ENCODE results near the gene ALKBH7. TPM values are rescaled to one million over a fixed set of nuclear protein-coding genes. Genes with fewer than 3 reads are reported as not detected.

Gene ALKBH7
- polyA plus RNA-seq, 1 of the 3 experiments (the other 2 are of a cell fraction) = 46.0 TPM

DNA sequence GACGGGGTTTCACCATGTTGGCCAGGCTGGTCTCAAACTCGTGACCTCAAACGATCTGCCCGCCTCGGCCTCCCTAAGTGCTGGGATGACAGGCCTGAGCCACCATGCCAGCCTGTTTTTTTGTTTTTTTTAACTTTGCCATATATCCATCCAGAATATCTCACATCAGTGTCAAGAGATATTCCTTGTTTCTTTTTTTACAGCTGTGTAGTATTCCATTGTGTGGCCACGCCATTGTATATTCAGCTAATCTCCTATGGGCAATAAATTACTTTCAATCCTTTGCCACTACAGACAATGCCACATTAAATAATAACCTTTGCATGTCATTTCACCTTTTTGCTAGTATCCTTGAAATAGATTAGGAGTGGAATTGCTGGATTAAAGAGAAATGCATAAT, 36.8 kb downstream of the ALKBH7 start:
- 94% methylated on average over 6 of the region's 6 CpGs for WGBS (ENCODE audit: low lambda C conversion rate)
- Histone ChIP-seq H3K27ac (ENCODE audit: low read depth in 2 of 2, low read length in 1 of 2) (no peak overlapping the region), H3K9ac (no peak overlapping the region), H3K27me3 (ENCODE audit: insufficient read depth) (no peaks in the 10 kb centered on the region), H3K36me3 (replicated peaks in 1 of 2; ENCODE audit: control insufficient read depth in 1 of 2, insufficient read depth in 2 of 2, low read length in 1 of 2) (peaks cover 0 to 5% of the 10 kb centered on the region in 2 experiments), H3K4me2 (no peak overlapping the region), H4K20me1 (ENCODE audit: insufficient read depth) (no peaks in the 10 kb centered on the region), H3K9me2 (no peaks in the 10 kb centered on the region), H3K4me1 (ENCODE audit: control insufficient read depth in 1 of 2, insufficient read depth in 2 of 2, low read depth in 1 of 2, low read length in 1 of 2) (no peaks in the 10 kb centered on the region), H3K79me2 (ENCODE audit: insufficient read depth) (no peaks in the 10 kb centered on the region), H3F3A (replicated peaks; ENCODE audit: insufficient read depth) (no peaks in the 10 kb centered on the region), H3K9me3 (no peaks in the 10 kb centered on the region), H3K4me3 (ENCODE audit: low read depth in 2 of 2, low read length in 1 of 2) (no peak overlapping the region), H2AFZ (ENCODE audit: low read depth) (no peak overlapping the region)
- ChIA-PET POLR2A (no interaction called here), CTCF (no interaction called here)
- DNase-seq = no peak
- no peak for TF ChIP-seq MEF2A (IDR thresholded peaks at IDR 0.05; ENCODE audit: borderline replicate concordance, low read depth)
- no peak for TF ChIP-seq JUND (IDR thresholded peaks at IDR 0.05)
- TF ChIP-seq, protein P1, sequence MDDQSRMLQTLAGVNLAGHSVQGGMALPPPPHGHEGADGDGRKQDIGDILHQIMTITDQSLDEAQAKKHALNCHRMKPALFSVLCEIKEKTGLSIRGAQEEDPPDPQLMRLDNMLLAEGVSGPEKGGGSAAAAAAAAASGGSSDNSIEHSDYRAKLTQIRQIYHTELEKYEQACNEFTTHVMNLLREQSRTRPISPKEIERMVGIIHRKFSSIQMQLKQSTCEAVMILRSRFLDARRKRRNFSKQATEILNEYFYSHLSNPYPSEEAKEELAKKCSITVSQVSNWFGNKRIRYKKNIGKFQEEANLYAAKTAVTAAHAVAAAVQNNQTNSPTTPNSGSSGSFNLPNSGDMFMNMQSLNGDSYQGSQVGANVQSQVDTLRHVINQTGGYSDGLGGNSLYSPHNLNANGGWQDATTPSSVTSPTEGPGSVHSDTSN (IDR thresholded peaks at IDR 0.05) = no peak
- TF ChIP-seq RFX5 (IDR thresholded peaks at IDR 0.05; ENCODE audit: low read length) = no peak
- no peak for TF ChIP-seq FOXM1 (IDR thresholded peaks at IDR 0.05; ENCODE audit: low read depth)
- TF ChIP-seq MXI1 (IDR thresholded peaks at IDR 0.05; ENCODE audit: low read depth, low read length) = no peak
- TF ChIP-seq NRF1 (IDR thresholded peaks at IDR 0.05; ENCODE audit: low read depth, low read length) = no peak
- TF ChIP-seq RAD21 (IDR thresholded peaks at IDR 0.05; ENCODE audit: low read length) = no peak
- TF ChIP-seq YY1 (IDR thresholded peaks at IDR 0.05; ENCODE audit: low read depth) = no peak
- TF ChIP-seq CHD2 (IDR thresholded peaks at IDR 0.05; ENCODE audit: low read length, partially characterized antibody) = no peak
- no peak for TF ChIP-seq TEAD4 (IDR thresholded peaks at IDR 0.05; ENCODE audit: borderline replicate concordance, insufficient read depth)
- TF ChIP-seq, protein P2, sequence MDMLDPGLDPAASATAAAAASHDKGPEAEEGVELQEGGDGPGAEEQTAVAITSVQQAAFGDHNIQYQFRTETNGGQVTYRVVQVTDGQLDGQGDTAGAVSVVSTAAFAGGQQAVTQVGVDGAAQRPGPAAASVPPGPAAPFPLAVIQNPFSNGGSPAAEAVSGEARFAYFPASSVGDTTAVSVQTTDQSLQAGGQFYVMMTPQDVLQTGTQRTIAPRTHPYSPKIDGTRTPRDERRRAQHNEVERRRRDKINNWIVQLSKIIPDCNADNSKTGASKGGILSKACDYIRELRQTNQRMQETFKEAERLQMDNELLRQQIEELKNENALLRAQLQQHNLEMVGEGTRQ (IDR thresholded peaks at IDR 0.05; ENCODE audit: borderline replicate concordance, low read depth, low read length) = no peak
- no peak for TF ChIP-seq ELF1 (IDR thresholded peaks at IDR 0.05)

DNA sequence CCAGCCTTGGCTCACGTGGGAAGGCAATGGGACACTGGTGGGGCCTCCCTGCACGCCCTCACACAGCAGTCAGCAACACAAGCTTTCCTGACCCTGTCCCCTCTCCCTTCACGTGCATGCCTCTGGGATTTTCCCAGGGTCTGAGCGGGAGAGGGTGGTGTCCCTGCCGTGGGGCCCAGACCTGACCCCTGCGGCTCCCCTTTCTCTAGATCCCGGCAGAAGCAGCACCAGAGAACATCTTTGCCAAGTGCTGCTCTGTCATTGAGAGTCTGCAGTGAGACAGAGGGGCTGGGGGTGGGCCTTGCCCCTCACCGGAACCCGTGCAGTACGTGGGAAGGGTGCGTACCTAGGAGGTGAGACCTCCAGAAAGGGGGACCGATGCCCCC, 39.5 kb downstream of the ALKBH7 start:
- Histone ChIP-seq H3K9me2 (no peaks in the 10 kb centered on the region), H3K4me1 (ENCODE audit: control insufficient read depth in 1 of 2, insufficient read depth in 2 of 2, low read depth in 1 of 2, low read length in 1 of 2) (no peaks in the 10 kb centered on the region), H3K4me2 (no peak overlapping the region), H3K27ac (ENCODE audit: low read depth in 2 of 2, low read length in 1 of 2) (no peak overlapping the region), H4K20me1 (ENCODE audit: insufficient read depth) (no peaks in the 10 kb centered on the region), H3K27me3 (ENCODE audit: insufficient read depth) (no peaks in the 10 kb centered on the region), H2AFZ (ENCODE audit: low read depth) (no peak overlapping the region), H3K9ac (no peak overlapping the region), H3K9me3 (no peaks in the 10 kb centered on the region), H3K36me3 (replicated peaks in 1 of 2; ENCODE audit: control insufficient read depth in 1 of 2, insufficient read depth in 2 of 2, low read length in 1 of 2) (peaks cover 7 to 31% of the 10 kb centered on the region in 2 experiments), H3F3A (replicated peaks; ENCODE audit: insufficient read depth) (no peaks in the 10 kb centered on the region), H3K4me3 (ENCODE audit: low read depth in 2 of 2, low read length in 1 of 2) (no peak overlapping the region), H3K79me2 (ENCODE audit: insufficient read depth) (0 out of 2 replicates have a peak, but pooled peaks cover 2% of the 10 kb centered on the region)
- TF ChIP-seq CHD2 (IDR thresholded peaks at IDR 0.05; ENCODE audit: low read length, partially characterized antibody) (no peak), POLR2AphosphoS5 (IDR thresholded peaks at IDR 0.05; ENCODE audit: low read depth, low read length) (peak; percentile 13; the same call in 1 of the 2 replicates)
- no peak for DNase-seq
- 93% methylated on average over 3 of the region's 12 CpGs for WGBS (ENCODE audit: low lambda C conversion rate)
- CTCF ChIA-PET = interaction anchor here (0.5 to 3.0 kb wide), 5 partner anchors 10 to 194 kb away, joined by 3 to 16 read pairs (median 5); no protein-coding TSS in a partner anchor
- POLR2A ChIA-PET = no interaction called here
